Keratinocyte (primary cell): ENCODE measurements around the gene NEK6. TPM values are rescaled to one million over a fixed set of nuclear protein-coding genes. Genes with fewer than 3 reads are reported as not detected.

Experiments
- DNase-seq: peaks from one replicate; pipeline ENCODE4 v3.0.0-alpha.2; 2011; ENCODE audit warnings: low read depth, missing footprints, low spot score
- FAIRE-seq: peaks from 2 replicates; lab custom pipeline; 2011; peaks lifted over from hg19 to GRCh38; lab: Jason Lieb, UNC
- H2AFZ ChIP-seq: 2 replicates; pipeline ENCODE4 v1.6.0; 2012; ENCODE audit warnings: low read length, control low read depth, inconsistent platforms; ENCODE audit not compliant: control insufficient read depth
- H3K27ac ChIP-seq: 2 replicates; pipeline ENCODE4 v1.5.1; 2011; ENCODE audit warnings: low read length; ENCODE audit not compliant: control insufficient read depth, insufficient read depth
- H3K27me3 ChIP-seq: 3 replicates; pipeline ENCODE4 v1.6.0; 2011; ENCODE audit warnings: low read length; ENCODE audit not compliant: control insufficient read depth, insufficient read depth; ENCODE audit errors: extremely low read depth
- H3K36me3 ChIP-seq, 2 experiments: 2 replicates in 1 of 2; 3 replicates in 1 of 2; pipeline ENCODE4 v1.5.1; 2011; ENCODE audit warnings: low read length in 2 of 2, mild to moderate bottlenecking in 1 of 2; ENCODE audit not compliant: control insufficient read depth in 2 of 2, insufficient read depth in 2 of 2; ENCODE audit errors: extremely low read depth in 1 of 2
- H3K4me1 ChIP-seq: 3 replicates; pipeline ENCODE4 v1.5.1; 2011; ENCODE audit warnings: low read length; ENCODE audit not compliant: control insufficient read depth, insufficient read depth; ENCODE audit errors: extremely low read depth
- H3K4me2 ChIP-seq: 3 replicates; pipeline ENCODE4 v1.6.0; 2011; ENCODE audit warnings: low read depth, low read length; ENCODE audit not compliant: control insufficient read depth, insufficient read depth; ENCODE audit errors: extremely low read depth
- H3K4me3 ChIP-seq, 3 experiments: fragments of 200-600 bp in 1 of 3; sonication (generic) in 1 of 3; 2 replicates in 2 of 3; 3 replicates in 1 of 3; pipeline ENCODE4 v1.5.1; 2011 to 2016; ENCODE audit warnings: low read length in 3 of 3, mild to moderate bottlenecking in 3 of 3, control low read depth in 2 of 3, inconsistent platforms in 1 of 3, low read depth in 1 of 3, mixed read lengths in 1 of 3, mixed run types in 1 of 3, moderate library complexity in 1 of 3; ENCODE audit not compliant: control insufficient read depth in 2 of 3, insufficient read depth in 2 of 3; ENCODE audit errors: extremely low read depth in 1 of 3
- H3K79me2 ChIP-seq: 2 replicates; pipeline ENCODE4 v1.6.0; 2012; ENCODE audit warnings: low read length; ENCODE audit not compliant: control insufficient read depth, insufficient read depth
- H3K9ac ChIP-seq: 3 replicates; pipeline ENCODE4 v1.6.0; 2011; ENCODE audit warnings: low read length; ENCODE audit not compliant: control insufficient read depth, insufficient read depth; ENCODE audit errors: extremely low read depth
- H3K9me1 ChIP-seq: 3 replicates; pipeline ENCODE4 v1.6.0; 2011; ENCODE audit warnings: low read length; ENCODE audit not compliant: control insufficient read depth, insufficient read depth; ENCODE audit errors: extremely low read depth
- H3K9me3 ChIP-seq: 2 replicates; pipeline ENCODE4 v1.5.1; 2012; ENCODE audit warnings: low read depth, low read length; ENCODE audit not compliant: control insufficient read depth
- H4K20me1 ChIP-seq: 3 replicates; pipeline ENCODE4 v1.6.0; 2011; ENCODE audit warnings: low read length; ENCODE audit not compliant: control insufficient read depth, insufficient read depth; ENCODE audit errors: extremely low read depth
- EZH2 ChIP-seq: IDR thresholded peaks from one replicate; pipeline ENCODE4 v1.6.1; 2012; ENCODE audit warnings: inconsistent platforms, mild to moderate bottlenecking, low read length, moderate library complexity
- dilution Hi-C: fragments of 300-500 bp; cut with MboI; formaldehyde crosslinking; loops from one replicate; pipeline ENCODE4 v1.7.0; 2020; ENCODE audit warnings: low sequenced_read_pairs; ENCODE audit not compliant: extremely low pct_ligation_motif_present
- polyA plus RNA-seq, 5 experiments: library from polyadenylated mRNA; depleted of rRNA in 3 of 5; stranded (reverse) in 3 of 5; stranded (forward) in 1 of 5; unstranded in 1 of 5; fragments of >200 nt; gene quantifications; 1 replicate in 1 of 5; 2 replicates in 3 of 5; 3 replicates in 1 of 5; pipeline versions ENCODE4 v1.2.1 to v1.2.3, GENCODE V29; 2011 to 2012; ENCODE audit warnings: missing spikeins in 2 of 5, low read depth in 1 of 5, low replicate concordance in 1 of 5
- TF ChIP-seq, protein P1 (sequence below), 3 experiments: IDR thresholded peaks in 1 of 3; conservative IDR thresholded peaks in 1 of 3; optimal IDR thresholded peaks in 1 of 3; 2 replicates in 2 of 3; 3 replicates in 1 of 3; pipeline versions ENCODE3 to v1.5.1; 2011; ENCODE audit warnings: low read length in 3 of 3, mild to moderate bottlenecking in 3 of 3, moderate library complexity in 2 of 3, control low read depth in 1 of 3, inconsistent platforms in 1 of 3; ENCODE audit not compliant: insufficient read depth in 2 of 3; ENCODE audit errors: extremely low read depth in 1 of 3

Gene NEK6
- polyA plus RNA-seq, 1 donor (not counting 4 experiments of a cell fraction or from before 2014, with no cell fraction given): 56.4 TPM

DNA sequence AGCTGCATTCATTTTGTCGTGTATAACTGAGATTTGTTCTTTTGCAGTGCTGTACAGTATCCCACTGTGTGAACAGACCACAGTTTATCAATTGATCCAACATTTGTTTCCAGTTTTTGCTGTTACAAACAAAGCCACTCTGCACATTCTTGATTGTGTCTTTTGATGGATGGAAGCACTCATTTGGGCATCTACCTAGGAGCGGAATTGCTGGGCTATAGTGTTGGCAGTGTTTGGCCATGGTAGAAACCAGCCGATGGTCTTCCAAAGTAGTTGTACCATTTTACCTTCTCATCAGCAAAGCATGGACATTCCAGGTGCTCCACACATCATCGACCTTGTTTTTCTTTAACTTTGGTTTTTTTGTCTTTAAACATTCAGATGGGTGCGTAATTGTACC is 79.8 kb downstream of the NEK6 start:
- TF ChIP-seq, protein P1, sequence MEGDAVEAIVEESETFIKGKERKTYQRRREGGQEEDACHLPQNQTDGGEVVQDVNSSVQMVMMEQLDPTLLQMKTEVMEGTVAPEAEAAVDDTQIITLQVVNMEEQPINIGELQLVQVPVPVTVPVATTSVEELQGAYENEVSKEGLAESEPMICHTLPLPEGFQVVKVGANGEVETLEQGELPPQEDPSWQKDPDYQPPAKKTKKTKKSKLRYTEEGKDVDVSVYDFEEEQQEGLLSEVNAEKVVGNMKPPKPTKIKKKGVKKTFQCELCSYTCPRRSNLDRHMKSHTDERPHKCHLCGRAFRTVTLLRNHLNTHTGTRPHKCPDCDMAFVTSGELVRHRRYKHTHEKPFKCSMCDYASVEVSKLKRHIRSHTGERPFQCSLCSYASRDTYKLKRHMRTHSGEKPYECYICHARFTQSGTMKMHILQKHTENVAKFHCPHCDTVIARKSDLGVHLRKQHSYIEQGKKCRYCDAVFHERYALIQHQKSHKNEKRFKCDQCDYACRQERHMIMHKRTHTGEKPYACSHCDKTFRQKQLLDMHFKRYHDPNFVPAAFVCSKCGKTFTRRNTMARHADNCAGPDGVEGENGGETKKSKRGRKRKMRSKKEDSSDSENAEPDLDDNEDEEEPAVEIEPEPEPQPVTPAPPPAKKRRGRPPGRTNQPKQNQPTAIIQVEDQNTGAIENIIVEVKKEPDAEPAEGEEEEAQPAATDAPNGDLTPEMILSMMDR (optimal IDR thresholded peaks at IDR 0.05 in 1 of 3, IDR thresholded peaks at IDR 0.05 in 1 of 3, conservative IDR thresholded peaks at IDR 0.05 in 1 of 3; ENCODE audit: extremely low read depth in 1 of 3, insufficient read depth in 2 of 3, low read length in 3 of 3): no peak
- TF ChIP-seq EZH2: no peak
- no peaks in the 10 kb centered on the region for H3K79me2 ChIP-seq
- H2AFZ ChIP-seq: no peak overlapping the region
- peaks cover 8% of the 10 kb centered on the region for H3K4me1 ChIP-seq
- H3K9ac ChIP-seq: no peak overlapping the region
- DNase-seq (no peak), FAIRE-seq (no peak)
- H3K27me3 ChIP-seq: no peaks in the 10 kb centered on the region
- no peak overlapping the region for H3K27ac ChIP-seq
- H3K4me2 ChIP-seq: no peak overlapping the region
- H3K9me3 ChIP-seq: no peaks in the 10 kb centered on the region
- peaks cover 19 to 20% of the 10 kb centered on the region in 2 experiments for H3K36me3 ChIP-seq
- no peaks in the 10 kb centered on the region for H4K20me1 ChIP-seq
- no peak overlapping the region for H3K4me3 ChIP-seq
- H3K9me1 ChIP-seq: no peaks in the 10 kb centered on the region
- dilution Hi-C loops: no loop called here

DNA sequence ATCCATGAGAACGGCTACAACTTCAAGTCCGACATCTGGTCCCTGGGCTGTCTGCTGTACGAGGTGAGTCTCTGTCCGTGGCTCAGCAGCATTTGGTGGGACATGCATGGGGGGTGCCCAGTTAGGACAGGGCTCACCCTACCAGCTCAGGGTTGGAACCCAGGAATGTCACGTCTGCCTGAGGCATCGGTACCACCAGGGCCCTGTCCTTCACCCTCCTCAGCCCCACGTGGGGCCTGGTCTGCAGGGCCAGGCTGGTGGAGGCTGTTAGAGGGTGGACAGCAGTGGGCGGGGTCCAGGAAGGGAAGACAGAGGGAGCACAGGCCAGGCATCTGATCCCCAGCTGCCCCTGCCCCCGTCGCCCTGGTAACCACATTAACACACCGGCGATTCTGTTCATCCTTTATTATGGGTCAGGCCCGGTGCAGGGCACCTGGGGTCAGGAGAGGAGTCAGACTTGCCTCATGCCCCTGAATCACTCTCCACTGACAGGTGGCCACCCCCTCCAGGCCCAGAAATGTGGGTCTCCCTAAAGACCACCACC is 81.9 kb downstream of the NEK6 start:
- Histone ChIP-seq H3K4me3 (no peak overlapping the region), H2AFZ (no peak overlapping the region), H3K27me3 (no peaks in the 10 kb centered on the region), H3K36me3 (peaks cover 18 to 20% of the 10 kb centered on the region in 2 experiments), H3K79me2 (no peaks in the 10 kb centered on the region), H3K4me2 (no peak overlapping the region), H4K20me1 (no peaks in the 10 kb centered on the region), H3K27ac (no peak overlapping the region), H3K9ac (no peak overlapping the region), H3K9me1 (no peaks in the 10 kb centered on the region), H3K9me3 (no peaks in the 10 kb centered on the region), H3K4me1 (peaks cover 16% of the 10 kb centered on the region)
- dilution Hi-C loops: no loop called here
- no peak for DNase-seq
- FAIRE-seq: no peak
- TF ChIP-seq EZH2: no peak
- TF ChIP-seq, protein P1 (optimal IDR thresholded peaks at IDR 0.05 in 1 of 3, IDR thresholded peaks at IDR 0.05 in 1 of 3, conservative IDR thresholded peaks at IDR 0.05 in 1 of 3; ENCODE audit: extremely low read depth in 1 of 3, insufficient read depth in 2 of 3, low read length in 3 of 3): no peak
